Measurements from ENCODE around the gene LAMA2. TPM values are rescaled to one million over a fixed set of nuclear protein-coding genes. Genes with fewer than 3 reads are reported as not detected.

LAMA2 gene
- total and polyA plus RNA-seq, 5 donors from 2014 or later: 0.06 to 0.47 (median 0.09) TPM

- Histone ChIP-seq H3K4me1 (ENCODE audit: control insufficient read depth, insufficient read depth, low read length, poor library complexity, severe bottlenecking) (no peaks in the 10 kb centered on the region), H3K27me3 (ENCODE audit: control insufficient read depth, insufficient read depth, low read length) (no peaks in the 10 kb centered on the region), H3K4me3 (ENCODE audit: low read depth, low read length) (no peak overlapping the region), H3K9me3 (ENCODE audit: control insufficient read depth in 2 of 2, low read length in 2 of 2) (no peaks in the 10 kb centered on the region), H3K36me3 (ENCODE audit: control insufficient read depth, insufficient read depth, low read length) (no peaks in the 10 kb centered on the region), H3K27ac (ENCODE audit: insufficient read depth, low read length, poor library complexity, severe bottlenecking) (no peak overlapping the region)
- no peaks in the 10 kb centered on the region for H3K9me3 Mint-ChIP-seq
- ATAC-seq (ENCODE audit: low read depth in 2 of 2) (no peak), DNase-seq (no peak)
- no peak overlapping the region for H3K4me3 Mint-ChIP-seq
- no peak overlapping the region for H3K27ac Mint-ChIP-seq
- H3K27me3 Mint-ChIP-seq: no peaks in the 10 kb centered on the region
- H3K4me1 Mint-ChIP-seq: no peaks in the 10 kb centered on the region
- no peaks in the 10 kb centered on the region for H3K36me3 Mint-ChIP-seq
These were observed 211.2 kb downstream of the LAMA2 start for GRCh38 chr6:129094147-129094546.

- ATAC-seq (ENCODE audit: low read depth in 2 of 2) (no peak), DNase-seq (no peak)
- H3K27ac Mint-ChIP-seq: no peak overlapping the region
- no peaks in the 10 kb centered on the region for H3K4me1 Mint-ChIP-seq
- no peaks in the 10 kb centered on the region for H3K36me3 Mint-ChIP-seq
- no peaks in the 10 kb centered on the region for H3K9me3 ChIP-seq (ENCODE audit: control insufficient read depth in 2 of 2, low read length in 2 of 2)
- no peaks in the 10 kb centered on the region for H3K9me3 Mint-ChIP-seq
- H3K27ac ChIP-seq (ENCODE audit: insufficient read depth, low read length, poor library complexity, severe bottlenecking): no peak overlapping the region
- no peaks in the 10 kb centered on the region for H3K27me3 Mint-ChIP-seq
- no peaks in the 10 kb centered on the region for H3K4me1 ChIP-seq (ENCODE audit: control insufficient read depth, insufficient read depth, low read length, poor library complexity, severe bottlenecking)
- H3K4me3 ChIP-seq (ENCODE audit: low read depth, low read length): no peak overlapping the region
- no peaks in the 10 kb centered on the region for H3K36me3 ChIP-seq (ENCODE audit: control insufficient read depth, insufficient read depth, low read length)
- H3K27me3 ChIP-seq (ENCODE audit: control insufficient read depth, insufficient read depth, low read length): no peaks in the 10 kb centered on the region
- no peak overlapping the region for H3K4me3 Mint-ChIP-seq
These were observed 213.8 kb downstream of the LAMA2 start for GRCh38 chr6:129096651-129097290.

- Mint-ChIP-seq H3K36me3 (no peaks in the 10 kb centered on the region), H3K4me3 (no peak overlapping the region), H3K9me3 (no peaks in the 10 kb centered on the region), H3K4me1 (no peaks in the 10 kb centered on the region), H3K27me3 (no peaks in the 10 kb centered on the region), H3K27ac (no peak overlapping the region)
- Histone ChIP-seq H3K4me1 (ENCODE audit: control insufficient read depth, insufficient read depth, low read length, poor library complexity, severe bottlenecking) (no peaks in the 10 kb centered on the region), H3K27ac (ENCODE audit: insufficient read depth, low read length, poor library complexity, severe bottlenecking) (no peak overlapping the region), H3K27me3 (ENCODE audit: control insufficient read depth, insufficient read depth, low read length) (no peaks in the 10 kb centered on the region), H3K4me3 (ENCODE audit: low read depth, low read length) (no peak overlapping the region), H3K36me3 (ENCODE audit: control insufficient read depth, insufficient read depth, low read length) (no peaks in the 10 kb centered on the region), H3K9me3 (ENCODE audit: control insufficient read depth in 2 of 2, low read length in 2 of 2) (no peaks in the 10 kb centered on the region)
- ATAC-seq (ENCODE audit: low read depth in 2 of 2) (no peak), DNase-seq (no peak)
These were observed 215.2 kb downstream of the LAMA2 start for GRCh38 chr6:129098061-129098553.

GRCh38 chr6:129099696-129100095, 216.8 kb downstream of the LAMA2 start:
- Mint-ChIP-seq H3K27ac (no peak overlapping the region), H3K27me3 (no peaks in the 10 kb centered on the region), H3K4me3 (no peak overlapping the region), H3K36me3 (no peaks in the 10 kb centered on the region), H3K4me1 (no peaks in the 10 kb centered on the region), H3K9me3 (no peaks in the 10 kb centered on the region)
- no peak overlapping the region for H3K4me3 ChIP-seq (ENCODE audit: low read depth, low read length)
- H3K4me1 ChIP-seq (ENCODE audit: control insufficient read depth, insufficient read depth, low read length, poor library complexity, severe bottlenecking): no peaks in the 10 kb centered on the region
- no peaks in the 10 kb centered on the region for H3K36me3 ChIP-seq (ENCODE audit: control insufficient read depth, insufficient read depth, low read length)
- DNase-seq (no peak), ATAC-seq (ENCODE audit: low read depth in 2 of 2) (no peak)
- H3K27ac ChIP-seq (ENCODE audit: insufficient read depth, low read length, poor library complexity, severe bottlenecking): no peak overlapping the region
- no peaks in the 10 kb centered on the region for H3K27me3 ChIP-seq (ENCODE audit: control insufficient read depth, insufficient read depth, low read length)
- H3K9me3 ChIP-seq (ENCODE audit: control insufficient read depth in 2 of 2, low read length in 2 of 2): no peaks in the 10 kb centered on the region

GRCh38 chr6:129100164-129100563, 217.2 kb downstream of the LAMA2 start:
- H3K4me3 Mint-ChIP-seq: no peak overlapping the region
- no peak overlapping the region for H3K27ac Mint-ChIP-seq
- no peaks in the 10 kb centered on the region for H3K9me3 Mint-ChIP-seq
- H3K27ac ChIP-seq (ENCODE audit: insufficient read depth, low read length, poor library complexity, severe bottlenecking): no peak overlapping the region
- H3K9me3 ChIP-seq (ENCODE audit: control insufficient read depth in 2 of 2, low read length in 2 of 2): no peaks in the 10 kb centered on the region
- no peaks in the 10 kb centered on the region for H3K4me1 Mint-ChIP-seq
- no peaks in the 10 kb centered on the region for H3K27me3 ChIP-seq (ENCODE audit: control insufficient read depth, insufficient read depth, low read length)
- H3K27me3 Mint-ChIP-seq: no peaks in the 10 kb centered on the region
- ATAC-seq (ENCODE audit: low read depth in 2 of 2) (no peak), DNase-seq (no peak)
- H3K36me3 ChIP-seq (ENCODE audit: control insufficient read depth, insufficient read depth, low read length): no peaks in the 10 kb centered on the region
- no peaks in the 10 kb centered on the region for H3K36me3 Mint-ChIP-seq
- H3K4me3 ChIP-seq (ENCODE audit: low read depth, low read length): no peak overlapping the region
- H3K4me1 ChIP-seq (ENCODE audit: control insufficient read depth, insufficient read depth, low read length, poor library complexity, severe bottlenecking): no peaks in the 10 kb centered on the region

GRCh38 chr6:129102741-129103140, 219.8 kb downstream of the LAMA2 start:
- H3K27ac ChIP-seq (ENCODE audit: insufficient read depth, low read length, poor library complexity, severe bottlenecking): no peak overlapping the region
- H3K9me3 Mint-ChIP-seq: no peaks in the 10 kb centered on the region

GRCh38 chr6:129104131-129104530, 221.2 kb downstream of the LAMA2 start:
- no peaks in the 10 kb centered on the region for H3K9me3 ChIP-seq (ENCODE audit: control insufficient read depth in 2 of 2, low read length in 2 of 2)
- no peaks in the 10 kb centered on the region for H3K36me3 ChIP-seq (ENCODE audit: control insufficient read depth, insufficient read depth, low read length)
- Mint-ChIP-seq H3K27ac (no peak overlapping the region), H3K4me1 (no peaks in the 10 kb centered on the region), H3K9me3 (no peaks in the 10 kb centered on the region), H3K4me3 (no peak overlapping the region), H3K36me3 (no peaks in the 10 kb centered on the region), H3K27me3 (no peaks in the 10 kb centered on the region)
- no peaks in the 10 kb centered on the region for H3K27me3 ChIP-seq (ENCODE audit: control insufficient read depth, insufficient read depth, low read length)
- no peak overlapping the region for H3K4me3 ChIP-seq (ENCODE audit: low read depth, low read length)
- DNase-seq (no peak), ATAC-seq (ENCODE audit: low read depth in 2 of 2) (no peak)
- H3K4me1 ChIP-seq (ENCODE audit: control insufficient read depth, insufficient read depth, low read length, poor library complexity, severe bottlenecking): no peaks in the 10 kb centered on the region
- no peak overlapping the region for H3K27ac ChIP-seq (ENCODE audit: insufficient read depth, low read length, poor library complexity, severe bottlenecking)

More at GRCh38 chr6:129102741-129103140, 219.8 kb downstream of the LAMA2 start:
- no peak overlapping the region for H3K27ac Mint-ChIP-seq
- H3K36me3 Mint-ChIP-seq: no peaks in the 10 kb centered on the region
- ATAC-seq (ENCODE audit: low read depth in 2 of 2) (no peak), DNase-seq (no peak)
- no peaks in the 10 kb centered on the region for H3K4me1 ChIP-seq (ENCODE audit: control insufficient read depth, insufficient read depth, low read length, poor library complexity, severe bottlenecking)
- H3K9me3 ChIP-seq (ENCODE audit: control insufficient read depth in 2 of 2, low read length in 2 of 2): no peaks in the 10 kb centered on the region
- no peaks in the 10 kb centered on the region for H3K27me3 ChIP-seq (ENCODE audit: control insufficient read depth, insufficient read depth, low read length)
- no peaks in the 10 kb centered on the region for H3K36me3 ChIP-seq (ENCODE audit: control insufficient read depth, insufficient read depth, low read length)
- no peak overlapping the region for H3K4me3 Mint-ChIP-seq
- H3K4me3 ChIP-seq (ENCODE audit: low read depth, low read length): no peak overlapping the region
- H3K27me3 Mint-ChIP-seq: no peaks in the 10 kb centered on the region
- H3K4me1 Mint-ChIP-seq: no peaks in the 10 kb centered on the region

GRCh38 chr6:129104560-129104959, 221.6 kb downstream of the LAMA2 start:
- Mint-ChIP-seq H3K36me3 (no peaks in the 10 kb centered on the region), H3K27ac (no peak overlapping the region), H3K27me3 (no peaks in the 10 kb centered on the region), H3K4me3 (no peak overlapping the region), H3K9me3 (no peaks in the 10 kb centered on the region), H3K4me1 (no peaks in the 10 kb centered on the region)
- no peaks in the 10 kb centered on the region for H3K4me1 ChIP-seq (ENCODE audit: control insufficient read depth, insufficient read depth, low read length, poor library complexity, severe bottlenecking)
- H3K36me3 ChIP-seq (ENCODE audit: control insufficient read depth, insufficient read depth, low read length): no peaks in the 10 kb centered on the region
- no peak overlapping the region for H3K4me3 ChIP-seq (ENCODE audit: low read depth, low read length)
- DNase-seq: no peak
- H3K9me3 ChIP-seq (ENCODE audit: control insufficient read depth in 2 of 2, low read length in 2 of 2): no peaks in the 10 kb centered on the region
- no peak for ATAC-seq (ENCODE audit: low read depth in 2 of 2)
- H3K27me3 ChIP-seq (ENCODE audit: control insufficient read depth, insufficient read depth, low read length): no peaks in the 10 kb centered on the region
- no peak overlapping the region for H3K27ac ChIP-seq (ENCODE audit: insufficient read depth, low read length, poor library complexity, severe bottlenecking)
